NT2/D1 (cell line): ENCODE measurements around the gene ANXA2R.

Experiments
- DNase-seq: peaks from one replicate; pipeline ENCODE4 v3.0.0-alpha.2; 2011; ENCODE audit warnings: low read depth, low spot score
- H3K27me3 ChIP-seq: 2 replicates; pipeline ENCODE4 v1.6.0; 2011; ENCODE audit warnings: mild to moderate bottlenecking; ENCODE audit not compliant: insufficient read length, insufficient read depth
- H3K36me3 ChIP-seq: 2 replicates; pipeline ENCODE4 v1.6.1; 2011; ENCODE audit warnings: mild to moderate bottlenecking, low read length, mixed read lengths; ENCODE audit not compliant: insufficient read depth, insufficient read length
- H3K4me1 ChIP-seq: 2 replicates; pipeline ENCODE4 v1.5.1; 2011; ENCODE audit not compliant: insufficient read depth, insufficient read length
- H3K4me3 ChIP-seq: 2 replicates; pipeline ENCODE4 v1.5.1; 2011; ENCODE audit warnings: low read depth; ENCODE audit not compliant: insufficient read length
- H3K9ac ChIP-seq: 2 replicates; pipeline ENCODE4 v1.6.0; 2011; ENCODE audit warnings: low read depth; ENCODE audit not compliant: insufficient read length
- H3K9me3 ChIP-seq: 2 replicates; pipeline ENCODE4 v1.5.1; 2011; ENCODE audit warnings: mild to moderate bottlenecking, low read length; ENCODE audit not compliant: insufficient read depth
- SUZ12 ChIP-seq: IDR thresholded peaks from 2 replicates; pipeline ENCODE4 v1.6.1; 2011; ENCODE audit not compliant: insufficient read length, insufficient read depth; ENCODE audit errors: extremely low read depth
- YY1 ChIP-seq: IDR thresholded peaks from 2 replicates; pipeline ENCODE4 v1.6.1; 2011; ENCODE audit not compliant: insufficient read length, insufficient read depth
- ZNF274 ChIP-seq: IDR thresholded peaks from 2 replicates; pipeline ENCODE4 v1.6.1; 2011; ENCODE audit warnings: mild to moderate bottlenecking, low read depth, low read length

ANXA2R gene

DNA sequence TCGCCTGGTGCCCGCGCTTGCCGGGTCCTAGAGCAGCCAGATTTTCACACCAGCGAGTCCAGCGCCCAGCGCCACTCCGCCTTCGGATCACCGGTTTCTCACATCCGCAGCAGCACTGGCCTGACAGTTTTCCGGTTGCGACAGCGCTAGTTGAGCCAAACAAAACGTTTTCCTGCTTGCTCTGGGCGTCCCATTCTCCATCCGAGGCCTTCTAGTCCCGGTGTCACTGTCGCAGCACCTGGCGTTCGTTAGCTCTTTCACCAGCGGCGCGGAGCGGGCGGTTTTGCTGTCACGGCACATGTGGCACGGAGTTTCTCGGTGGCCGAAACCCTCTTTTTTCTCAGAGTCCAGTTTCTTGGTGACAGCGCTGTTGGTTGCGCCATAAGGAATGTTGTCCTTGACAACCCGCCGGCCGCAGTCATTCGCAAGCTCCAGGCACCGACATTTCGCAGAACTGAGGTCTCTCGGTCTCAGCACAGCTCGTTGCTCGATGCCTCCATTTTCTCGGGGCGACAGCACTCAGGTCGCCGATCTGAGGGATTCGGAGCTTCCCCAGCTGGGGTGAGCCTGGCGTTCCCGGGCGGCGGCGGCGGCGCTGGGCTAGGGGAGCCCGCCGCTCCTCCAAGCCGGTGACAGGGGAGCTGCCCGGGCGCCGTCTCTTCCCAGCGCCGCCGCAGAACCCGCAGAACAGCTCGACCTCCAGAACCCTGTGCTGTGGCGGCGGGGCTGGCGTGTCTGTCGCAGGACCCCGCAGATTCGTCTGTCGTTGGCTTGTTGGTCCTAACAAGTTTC lies 47.8 kb downstream of the ANXA2R start:
- Histone ChIP-seq H3K27me3 (peaks cover 69% of the 10 kb centered on the region), H3K9me3 (peaks cover 6% of the 10 kb centered on the region; the same call in 1 of the 2 replicates), H3K9ac (no peak overlapping the region), H3K36me3 (no peaks in the 10 kb centered on the region), H3K4me3 (peak overlapping the region; percentile 34), H3K4me1 (peaks cover 3% of the 10 kb centered on the region)
- no peak for DNase-seq
- TF ChIP-seq SUZ12 (no peak), YY1 (no peak), ZNF274 (no peak)

GRCh38 chr5:42991404-42992087 lies 48.6 kb downstream of the ANXA2R start:
- no peak overlapping the region for H3K9ac ChIP-seq
- peaks cover 6% of the 10 kb centered on the region; the same call in 1 of the 2 replicates for H3K9me3 ChIP-seq
- TF ChIP-seq ZNF274 (no peak), SUZ12 (peak; percentile 6), YY1 (no peak)
- no peak for DNase-seq
- peaks cover 67% of the 10 kb centered on the region for H3K27me3 ChIP-seq
- H3K4me1 ChIP-seq: peaks cover 3% of the 10 kb centered on the region
- H3K36me3 ChIP-seq: no peaks in the 10 kb centered on the region
- H3K4me3 ChIP-seq: peak overlapping the region; percentile 34

DNA sequence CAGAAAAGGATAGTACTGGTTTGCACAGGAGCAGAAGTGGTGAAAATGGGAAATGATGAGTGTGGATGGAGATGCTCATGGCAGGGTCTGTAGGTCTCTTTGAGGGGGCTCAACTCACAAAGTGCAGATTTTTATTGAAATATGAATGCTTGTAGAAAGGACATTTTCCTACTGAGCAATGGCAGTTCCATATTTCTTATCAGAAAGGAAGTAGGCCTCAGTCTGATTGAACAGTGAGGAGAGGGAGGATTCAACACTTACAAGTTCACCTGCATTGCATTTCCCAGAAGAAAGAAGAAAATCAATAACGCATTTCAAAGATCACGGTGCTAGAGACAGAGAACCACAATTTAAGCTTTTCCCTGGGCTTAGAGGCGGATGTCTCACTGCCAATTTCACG lies 49.2 kb downstream of the ANXA2R start:
- no peak for TF ChIP-seq ZNF274
- no peak for TF ChIP-seq YY1
- no peak for TF ChIP-seq SUZ12
- Histone ChIP-seq H3K27me3 (peaks cover 61% of the 10 kb centered on the region), H3K4me3 (no peak overlapping the region), H3K36me3 (no peaks in the 10 kb centered on the region), H3K9ac (no peak overlapping the region), H3K9me3 (peaks cover 6% of the 10 kb centered on the region; the same call in 1 of the 2 replicates), H3K4me1 (peaks cover 3% of the 10 kb centered on the region)
- DNase-seq: no peak
